Thyroid gland (tissue), 4 donors: Measurements from ENCODE around the gene TSTD1. TPM values are rescaled to one million over a fixed set of nuclear protein-coding genes. Genes with fewer than 3 reads are reported as not detected.

Source experiments
- DNase-seq, 2 donors: peaks; one replicate each; pipeline ENCODE4 v3.0.0-alpha.2; 2019
- H3K27ac ChIP-seq, 3 donors: fragments of 200-600 bp; sonication (generic); 1 replicate in 2 of 3; 2 replicates in 1 of 3; pipeline ENCODE4 v1.5.1; 2016 to 2019; ENCODE audit warnings: mild to moderate bottlenecking in 1 of 3, moderate library complexity in 1 of 3
- H3K27me3 ChIP-seq: fragments of 200-600 bp; sonication (generic); one replicate; pipeline ENCODE4 v1.5.1; 2019
- H3K36me3 ChIP-seq, 2 donors: fragments of 200-600 bp; sonication (generic); one replicate each; pipeline ENCODE4 v1.5.1; 2016 to 2019
- H3K4me1 ChIP-seq, 2 donors: fragments of 200-600 bp; sonication (generic); one replicate each; pipeline ENCODE4 v1.5.1; 2017 to 2019
- H3K4me3 ChIP-seq, 3 donors: fragments of 200-600 bp; sonication (generic); replicated peaks in 1 of 3; 1 replicate in 2 of 3; 2 replicates in 1 of 3; pipeline ENCODE4 v1.5.1; 2016; ENCODE audit warnings: mild to moderate bottlenecking in 1 of 3
- H3K9me3 ChIP-seq: fragments of 200-600 bp; sonication (generic); one replicate; pipeline ENCODE4 v1.5.1; 2017
- CTCF ChIP-seq, 6 experiments: fragments of 200-600 bp in 3 of 6; fragments of 450-650 bp in 3 of 6; sonication (generic) in 3 of 6; IDR thresholded peaks; one replicate each; pipeline ENCODE4 v1.5.1; 2016 to 2019; ENCODE audit warnings: antibody characterized with exemption in 6 of 6, mild to moderate bottlenecking in 2 of 6, inconsistent platforms in 1 of 6, moderate library complexity in 1 of 6
- POLR2A ChIP-seq, 2 donors: fragments of 450-650 bp; IDR thresholded peaks; one replicate each; pipeline ENCODE4 v1.6.1; 2017; ENCODE audit warnings: antibody characterized with exemption in 2 of 2, mild to moderate bottlenecking in 2 of 2, moderate library complexity in 1 of 2
- WGBS, 2 donors: methylation state at CpG; one replicate each; pipeline ENCODE4 v1.1.5; 2017; 5-methylcytosine and 5-hydroxymethylcytosine counted together
- intact Hi-C: fragments of 100-400 bp; cut with DNase I; formaldehyde crosslinking; loops from one replicate; pipeline ENCODE4 v1.15.1; 2023
- total RNA-seq, 4 donors: library from RNA; depleted of rRNA; stranded (reverse); fragments of >200 nt; gene quantifications; one replicate each; pipeline ENCODE4 v1.2.3, GENCODE V29; 2016

TSTD1 gene, protein sequence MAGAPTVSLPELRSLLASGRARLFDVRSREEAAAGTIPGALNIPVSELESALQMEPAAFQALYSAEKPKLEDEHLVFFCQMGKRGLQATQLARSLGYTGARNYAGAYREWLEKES
- total RNA-seq = 100 to 1,000 TPM; 256 to 466 (median 320) TPM

- 23 to 28% methylated on average over 29 to 30 of the region's 54 CpGs for WGBS, 2 donors
Observed at GRCh38 chr1:161038523-161039153, at the start of gene TSTD1. TSS of gene TSTD1 (minus strand) at chr1:161038964. CDS start at chr1:161038889, 75 bp downstream.

GRCh38 chr1:161086457-161086856 is 47.7 kb upstream of the TSTD1 start:
- Histone ChIP-seq H3K36me3 (no peaks in the 10 kb centered on the region), H3K4me1 (peaks cover 4 to 19% of the 10 kb centered on the region in 2 donors), H3K27ac (no peak overlapping the region), H3K9me3 (no peaks in the 10 kb centered on the region), H3K27me3 (no peaks in the 10 kb centered on the region), H3K4me3 (no peak overlapping the region)
- intact Hi-C loops = no loop called here
- 57 to 83% methylated on average over 4 of the region's 4 CpGs for WGBS, 2 donors
- TF ChIP-seq POLR2A (IDR thresholded peaks at IDR 0.05) = no peak
- TF ChIP-seq CTCF (IDR thresholded peaks at IDR 0.05) = no peak
- no peak for DNase-seq

More at GRCh38 chr1:161038523-161039153, at the start of gene TSTD1:
- Histone ChIP-seq H3K36me3 (peaks cover 32 to 35% of the 10 kb centered on the region in 2 donors), H3K27me3 (no peaks in the 10 kb centered on the region), H3K9me3 (no peaks in the 10 kb centered on the region), H3K4me3 (peak within 1 kb of the TSS; percentile 45 to 88 (median 60)), H3K4me1 (peaks cover 22 to 24% of the 10 kb centered on the region in 2 donors), H3K27ac (peak within 1 kb of the TSS; percentile 53 to 86 (median 70))
- peak; percentile 93 to 95 for DNase-seq
- intact Hi-C loops = no loop called here
- peak; percentile 44 to 86 for TF ChIP-seq POLR2A (IDR thresholded peaks at IDR 0.05)
- TF ChIP-seq CTCF (IDR thresholded peaks at IDR 0.05) = peak in 1 of 6 experiments; percentile 13

GRCh38 chr1:161085165-161085564 is 46.4 kb upstream of the TSTD1 start:
- no peaks in the 10 kb centered on the region for H3K36me3 ChIP-seq
- 73 to 80% methylated on average over 2 of the region's 2 CpGs for WGBS, 2 donors
- no peak for DNase-seq
- intact Hi-C loops = no loop called here
- no peak for TF ChIP-seq POLR2A (IDR thresholded peaks at IDR 0.05)
- TF ChIP-seq CTCF (IDR thresholded peaks at IDR 0.05) = no peak
- H3K4me3 ChIP-seq = no peak overlapping the region
- peaks cover 4 to 19% of the 10 kb centered on the region in 2 donors for H3K4me1 ChIP-seq
- no peak overlapping the region for H3K27ac ChIP-seq
- no peaks in the 10 kb centered on the region for H3K27me3 ChIP-seq
- H3K9me3 ChIP-seq = no peaks in the 10 kb centered on the region

DNA sequence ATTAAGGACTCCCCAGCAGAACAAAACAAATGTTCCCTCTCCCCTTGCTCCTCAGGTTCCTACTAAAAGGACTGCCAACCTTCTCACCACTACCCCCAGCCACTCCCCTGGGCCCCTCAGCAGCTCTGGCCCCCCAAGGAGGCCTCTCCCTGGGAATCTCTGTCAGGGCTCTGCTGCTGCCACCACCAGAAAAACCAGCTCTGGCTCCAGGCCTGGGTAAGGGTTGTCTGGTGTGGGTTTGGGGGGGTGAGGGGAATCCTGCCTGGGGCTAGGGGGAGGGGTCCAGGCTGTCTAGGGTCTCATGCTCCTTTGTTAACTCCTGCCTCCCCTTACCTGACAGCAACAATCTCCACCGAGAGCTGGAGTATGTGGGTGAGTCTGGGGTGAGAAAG is 45.8 kb upstream of the TSTD1 start:
- WGBS, 2 donors = 81 to 83% methylated on average over 1 of the region's 1 CpG
- no peak for TF ChIP-seq POLR2A (IDR thresholded peaks at IDR 0.05)
- TF ChIP-seq CTCF (IDR thresholded peaks at IDR 0.05) = no peak

More for the DNA sequence above, 45.8 kb upstream of the TSTD1 start:
- DNase-seq = no peak
- Histone ChIP-seq H3K9me3 (no peaks in the 10 kb centered on the region), H3K27me3 (no peaks in the 10 kb centered on the region), H3K27ac (no peak overlapping the region), H3K36me3 (no peaks in the 10 kb centered on the region), H3K4me1 (peaks cover 4 to 18% of the 10 kb centered on the region in 2 donors), H3K4me3 (no peak overlapping the region)
- intact Hi-C loops = no loop called here
